Peyer's patch (tissue), 4 donors: ENCODE results near the gene TMEM106C. TPM values are rescaled to one million over a fixed set of nuclear protein-coding genes. Genes with fewer than 3 reads are reported as not detected.

Source experiments
- DNase-seq, 3 donors: peaks; one replicate each; pipeline ENCODE4 v3.0.0-alpha.2; 2017 to 2019
- H3K27ac ChIP-seq, 4 donors: fragments of 200-600 bp; sonication (generic); one replicate each; pipeline ENCODE4 v1.5.1; 2016 to 2019
- H3K27me3 ChIP-seq, 2 donors: fragments of 200-600 bp; sonication (generic); one replicate each; pipeline ENCODE4 v1.5.1; 2019
- H3K36me3 ChIP-seq, 3 donors: fragments of 200-600 bp; sonication (generic); one replicate each; pipeline ENCODE4 v1.5.1; 2016 to 2019
- H3K4me1 ChIP-seq, 4 donors: fragments of 200-600 bp; sonication (generic); one replicate each; pipeline ENCODE4 v1.5.1; 2016 to 2019
- H3K4me3 ChIP-seq, 4 donors: fragments of 200-600 bp; sonication (generic); 1 replicate in 3 of 4; 2 replicates in 1 of 4; pipeline ENCODE4 v1.5.1; 2016 to 2019; ENCODE audit warnings: mild to moderate bottlenecking in 1 of 4
- H3K9me3 ChIP-seq, 4 donors: fragments of 200-600 bp; sonication (generic); one replicate each; pipeline ENCODE4 v1.5.1; 2016 to 2019; ENCODE audit warnings: mild to moderate bottlenecking in 1 of 4
- CTCF ChIP-seq, 6 experiments: fragments of 450-650 bp in 4 of 6; fragments of 200-600 bp in 2 of 6; sonication (generic) in 1 of 6; IDR thresholded peaks; one replicate each; pipeline ENCODE4 v1.5.1; 2017 to 2019; ENCODE audit warnings: antibody characterized with exemption in 6 of 6, mild to moderate bottlenecking in 3 of 6, moderate library complexity in 1 of 6
- POLR2A ChIP-seq, 2 donors: fragments of 450-650 bp; IDR thresholded peaks; one replicate each; pipeline ENCODE4 v1.5.1; 2017; ENCODE audit warnings: antibody characterized with exemption in 2 of 2, mild to moderate bottlenecking in 2 of 2, moderate library complexity in 2 of 2
- total RNA-seq, 4 donors: library from RNA; depleted of rRNA; stranded (reverse); fragments of >200 nt; gene quantifications; one replicate each; pipeline ENCODE4 v1.1.0, GENCODE V29; 2016

The TMEM106C gene
- total RNA-seq, 4 donors from 2014 or later = 80.9 to 326 (median 241) TPM

- no peaks in the 10 kb centered on the region for H3K36me3 ChIP-seq
- no peak overlapping the region for H3K27ac ChIP-seq
- H3K9me3 ChIP-seq = no peaks in the 10 kb centered on the region
- H3K27me3 ChIP-seq = no peaks in the 10 kb centered on the region
- peaks cover 0 to 9% (median 0%) of the 10 kb centered on the region in 4 donors for H3K4me1 ChIP-seq
- TF ChIP-seq CTCF (IDR thresholded peaks at IDR 0.05) = no peak
- no peak for TF ChIP-seq POLR2A (IDR thresholded peaks at IDR 0.05)
- H3K4me3 ChIP-seq = no peak overlapping the region
- DNase-seq = no peak
Measured at GRCh38 chr12:47980779-47981495, 17.5 kb downstream of the TMEM106C start.

- DNase-seq = peak in 2 of 3 donors; percentile 65 to 69
- TF ChIP-seq CTCF (IDR thresholded peaks at IDR 0.05) (no peak), POLR2A (IDR thresholded peaks at IDR 0.05) (no peak)
- H3K4me1 ChIP-seq = peaks cover 0 to 9% (median 0%) of the 10 kb centered on the region in 4 donors
- no peaks in the 10 kb centered on the region for H3K9me3 ChIP-seq
- no peaks in the 10 kb centered on the region for H3K36me3 ChIP-seq
- H3K4me3 ChIP-seq = no peak overlapping the region
- no peak overlapping the region for H3K27ac ChIP-seq
- no peaks in the 10 kb centered on the region for H3K27me3 ChIP-seq
Measured at GRCh38 chr12:47981496-47982260, 18.3 kb downstream of the TMEM106C start.

GRCh38 chr12:47982311-47982710, 18.9 kb downstream of the TMEM106C start:
- no peaks in the 10 kb centered on the region for H3K36me3 ChIP-seq
- no peak for DNase-seq
- no peak overlapping the region for H3K27ac ChIP-seq
- no peaks in the 10 kb centered on the region for H3K27me3 ChIP-seq
- no peak for TF ChIP-seq POLR2A (IDR thresholded peaks at IDR 0.05)
- TF ChIP-seq CTCF (IDR thresholded peaks at IDR 0.05) = no peak
- no peak overlapping the region for H3K4me3 ChIP-seq
- no peaks in the 10 kb centered on the region for H3K9me3 ChIP-seq
- H3K4me1 ChIP-seq = peaks cover 0 to 9% (median 0%) of the 10 kb centered on the region in 4 donors

GRCh38 chr12:47982770-47983169, 19.4 kb downstream of the TMEM106C start:
- TF ChIP-seq CTCF (IDR thresholded peaks at IDR 0.05) = no peak
- TF ChIP-seq POLR2A (IDR thresholded peaks at IDR 0.05) = no peak
- Histone ChIP-seq H3K27ac (no peak overlapping the region), H3K36me3 (no peaks in the 10 kb centered on the region), H3K9me3 (no peaks in the 10 kb centered on the region), H3K27me3 (no peaks in the 10 kb centered on the region), H3K4me3 (no peak overlapping the region), H3K4me1 (peaks cover 0 to 9% (median 0%) of the 10 kb centered on the region in 4 donors)
- DNase-seq = no peak

GRCh38 chr12:47983541-47984115, 20.2 kb downstream of the TMEM106C start:
- no peak for DNase-seq
- H3K36me3 ChIP-seq = no peaks in the 10 kb centered on the region
- no peaks in the 10 kb centered on the region for H3K27me3 ChIP-seq
- H3K27ac ChIP-seq = no peak overlapping the region
- no peaks in the 10 kb centered on the region for H3K9me3 ChIP-seq
- peaks cover 0 to 9% (median 0%) of the 10 kb centered on the region in 4 donors for H3K4me1 ChIP-seq
- H3K4me3 ChIP-seq = no peak overlapping the region
- TF ChIP-seq CTCF (IDR thresholded peaks at IDR 0.05) (no peak), POLR2A (IDR thresholded peaks at IDR 0.05) (no peak)
